Gastroesophageal sphincter (tissue), 3 donors: ENCODE data around the gene VSTM4.

Experiments
- POLR2A ChIP-seq, 2 donors: fragments of 450-650 bp; IDR thresholded peaks; one replicate each; pipeline ENCODE4 v1.6.1; 2017; ENCODE audit warnings: antibody characterized with exemption in 2 of 2, mild to moderate bottlenecking in 2 of 2, moderate library complexity in 1 of 2
- POLR2AphosphoS5 ChIP-seq: sonication (generic); formaldehyde crosslinking; IDR thresholded peaks from one replicate; pipeline ENCODE4 v1.6.1; 2017; ENCODE audit warnings: antibody characterized with exemption
- TF ChIP-seq, protein P1 (sequence below), 4 experiments: fragments of 200-600 bp in 2 of 4; fragments of 450-650 bp in 2 of 4; sonication (generic) in 1 of 4; IDR thresholded peaks; one replicate each; pipeline ENCODE4 v1.5.1; 2017 to 2019; ENCODE audit warnings: antibody characterized with exemption in 4 of 4, mild to moderate bottlenecking in 2 of 4, moderate library complexity in 2 of 4

DNA sequence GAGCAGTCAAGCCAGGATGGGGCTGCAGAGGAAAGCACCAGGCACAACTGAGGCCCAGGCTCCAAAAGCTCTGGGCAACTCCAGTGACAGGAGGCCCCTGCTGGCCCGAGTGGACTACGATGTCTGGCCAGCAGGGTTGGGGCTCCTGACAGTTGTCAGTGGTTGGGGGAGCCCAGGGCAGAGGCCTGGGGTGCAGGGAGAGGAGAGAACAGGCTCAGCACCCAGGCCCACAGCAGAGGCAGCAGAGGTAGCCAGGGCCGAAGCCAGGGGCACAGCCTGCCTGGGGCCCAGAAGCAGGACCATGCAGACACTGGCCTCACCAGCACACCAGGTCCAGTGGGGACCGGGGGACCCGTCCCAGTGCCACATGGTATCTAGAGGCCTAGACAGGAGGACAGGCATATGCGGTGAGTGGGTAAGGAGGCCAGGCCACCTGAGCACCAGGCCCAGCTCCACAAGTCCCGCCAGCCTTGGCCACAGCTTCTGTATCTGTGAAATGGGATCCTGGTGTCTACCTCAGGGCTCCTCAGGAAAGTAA is 129.6 kb downstream of the VSTM4 start:
- TF ChIP-seq POLR2AphosphoS5 (no peak), POLR2A (IDR thresholded peaks at IDR 0.05) (no peak)
- TF ChIP-seq, protein P1, sequence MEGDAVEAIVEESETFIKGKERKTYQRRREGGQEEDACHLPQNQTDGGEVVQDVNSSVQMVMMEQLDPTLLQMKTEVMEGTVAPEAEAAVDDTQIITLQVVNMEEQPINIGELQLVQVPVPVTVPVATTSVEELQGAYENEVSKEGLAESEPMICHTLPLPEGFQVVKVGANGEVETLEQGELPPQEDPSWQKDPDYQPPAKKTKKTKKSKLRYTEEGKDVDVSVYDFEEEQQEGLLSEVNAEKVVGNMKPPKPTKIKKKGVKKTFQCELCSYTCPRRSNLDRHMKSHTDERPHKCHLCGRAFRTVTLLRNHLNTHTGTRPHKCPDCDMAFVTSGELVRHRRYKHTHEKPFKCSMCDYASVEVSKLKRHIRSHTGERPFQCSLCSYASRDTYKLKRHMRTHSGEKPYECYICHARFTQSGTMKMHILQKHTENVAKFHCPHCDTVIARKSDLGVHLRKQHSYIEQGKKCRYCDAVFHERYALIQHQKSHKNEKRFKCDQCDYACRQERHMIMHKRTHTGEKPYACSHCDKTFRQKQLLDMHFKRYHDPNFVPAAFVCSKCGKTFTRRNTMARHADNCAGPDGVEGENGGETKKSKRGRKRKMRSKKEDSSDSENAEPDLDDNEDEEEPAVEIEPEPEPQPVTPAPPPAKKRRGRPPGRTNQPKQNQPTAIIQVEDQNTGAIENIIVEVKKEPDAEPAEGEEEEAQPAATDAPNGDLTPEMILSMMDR (IDR thresholded peaks at IDR 0.05) = no peak
